Measurements from ENCODE around the gene ERCC6. TPM values are rescaled to one million over a fixed set of nuclear protein-coding genes. Genes with fewer than 3 reads are reported as not detected.

The ERCC6 gene
- total RNA-seq, 1 experiment from 2014 or later, result 18.2 TPM

- DNase-seq, result no peak
- H3K36me3 Mint-ChIP-seq (ENCODE audit: insufficient read depth in 1 of 3, low read depth in 3 of 3), result no peaks in the 10 kb centered on the region
- H3K56ac ChIP-seq (ENCODE audit: insufficient read length, low read depth, low read length), result no peak overlapping the region
- H2AK5ac ChIP-seq (ENCODE audit: insufficient read length, low read length), result no peak overlapping the region
- H3K18ac ChIP-seq (ENCODE audit: insufficient read length, low read depth, low read length), result no peak overlapping the region
- no peak overlapping the region for H3K4me3 Mint-ChIP-seq
- no peak overlapping the region for H3K4ac ChIP-seq (ENCODE audit: low read depth, low read length)
- H3K23ac ChIP-seq (ENCODE audit: insufficient read length, low read depth, low read length), result no peak overlapping the region
- H4K91ac ChIP-seq (ENCODE audit: insufficient read length, low read depth, low read length), result no peak overlapping the region
- no peak overlapping the region for H2AFZ ChIP-seq (ENCODE audit: low read length)
- H2BK15ac ChIP-seq (ENCODE audit: low read depth, low read length), result no peak overlapping the region
- H2BK20ac ChIP-seq (ENCODE audit: low read depth, low read length, poor library complexity, severe bottlenecking), result no peak overlapping the region
- no peaks in the 10 kb centered on the region for H3K27me3 ChIP-seq (ENCODE audit: insufficient read depth, low read length)
- no peak overlapping the region for H2BK12ac ChIP-seq (ENCODE audit: insufficient read length, low read depth, low read length)
- TF ChIP-seq CTCF (conservative IDR thresholded peaks at IDR 0.05), result no peak
- no peaks in the 10 kb centered on the region for H4K20me1 ChIP-seq (ENCODE audit: control insufficient read depth, insufficient read depth, insufficient read length)
- no peaks in the 10 kb centered on the region for H3K23me2 ChIP-seq (ENCODE audit: insufficient read length, low read depth, low read length, poor library complexity, severe bottlenecking)
- no peak overlapping the region for H3K14ac ChIP-seq (ENCODE audit: insufficient read depth, low read length)
- no peak overlapping the region for H4K8ac ChIP-seq (replicated peaks; ENCODE audit: insufficient read length, low read depth, low read length)
- H3T11ph ChIP-seq (ENCODE audit: low read length), result no peak overlapping the region
- H3K27ac Mint-ChIP-seq, result no peak overlapping the region
- peaks cover 6% of the 10 kb centered on the region; the same call in 1 of the 2 replicates for H3K27me3 Mint-ChIP-seq (ENCODE audit: low read depth)
- no peak overlapping the region for H2BK120ac ChIP-seq (ENCODE audit: low read depth, low read length, poor library complexity, severe bottlenecking)
- H3K9ac ChIP-seq (ENCODE audit: extremely low read depth, insufficient read length, low read length), result no peak overlapping the region
- H3K4me1 Mint-ChIP-seq, result peaks cover 0 to 3% of the 10 kb centered on the region in 2 experiments; a peak in 1 of 4 replicates
- H3K4me1 ChIP-seq (ENCODE audit: insufficient read depth, low read length), result no peaks in the 10 kb centered on the region
- no peak overlapping the region for H2BK5ac ChIP-seq (ENCODE audit: insufficient read length, low read length)
- H3K9me3 Mint-ChIP-seq, result no peaks in the 10 kb centered on the region; a peak in 1 of 5 replicates
- no peak overlapping the region for H4K5ac ChIP-seq (ENCODE audit: insufficient read length, low read depth, low read length)
- H3K27ac ChIP-seq (ENCODE audit: insufficient read length, low read depth, low read length), result no peak overlapping the region
- H3K9me3 ChIP-seq (ENCODE audit: control insufficient read depth, low read depth, low read length), result no peaks in the 10 kb centered on the region
- H3K79me2 ChIP-seq (ENCODE audit: insufficient read depth, low read length), result no peaks in the 10 kb centered on the region
- H3K79me1 ChIP-seq (ENCODE audit: insufficient read depth, low read depth, low read length, poor library complexity, severe bottlenecking), result no peaks in the 10 kb centered on the region
- H3K4me2 ChIP-seq (ENCODE audit: insufficient read depth, insufficient read length, low read length), result no peak overlapping the region
These were observed 46.5 kb upstream of the ERCC6 start for GRCh38 chr10:49585387-49585786.
